Pons (tissue), 1 donor: ENCODE measurements around the gene IRX5.

Experiments used
- DNase-seq: peaks from one replicate; pipeline ENCODE4 v3.0.0-alpha.2; 2016; ENCODE audit warnings: low spot score

Gene IRX5

DNA sequence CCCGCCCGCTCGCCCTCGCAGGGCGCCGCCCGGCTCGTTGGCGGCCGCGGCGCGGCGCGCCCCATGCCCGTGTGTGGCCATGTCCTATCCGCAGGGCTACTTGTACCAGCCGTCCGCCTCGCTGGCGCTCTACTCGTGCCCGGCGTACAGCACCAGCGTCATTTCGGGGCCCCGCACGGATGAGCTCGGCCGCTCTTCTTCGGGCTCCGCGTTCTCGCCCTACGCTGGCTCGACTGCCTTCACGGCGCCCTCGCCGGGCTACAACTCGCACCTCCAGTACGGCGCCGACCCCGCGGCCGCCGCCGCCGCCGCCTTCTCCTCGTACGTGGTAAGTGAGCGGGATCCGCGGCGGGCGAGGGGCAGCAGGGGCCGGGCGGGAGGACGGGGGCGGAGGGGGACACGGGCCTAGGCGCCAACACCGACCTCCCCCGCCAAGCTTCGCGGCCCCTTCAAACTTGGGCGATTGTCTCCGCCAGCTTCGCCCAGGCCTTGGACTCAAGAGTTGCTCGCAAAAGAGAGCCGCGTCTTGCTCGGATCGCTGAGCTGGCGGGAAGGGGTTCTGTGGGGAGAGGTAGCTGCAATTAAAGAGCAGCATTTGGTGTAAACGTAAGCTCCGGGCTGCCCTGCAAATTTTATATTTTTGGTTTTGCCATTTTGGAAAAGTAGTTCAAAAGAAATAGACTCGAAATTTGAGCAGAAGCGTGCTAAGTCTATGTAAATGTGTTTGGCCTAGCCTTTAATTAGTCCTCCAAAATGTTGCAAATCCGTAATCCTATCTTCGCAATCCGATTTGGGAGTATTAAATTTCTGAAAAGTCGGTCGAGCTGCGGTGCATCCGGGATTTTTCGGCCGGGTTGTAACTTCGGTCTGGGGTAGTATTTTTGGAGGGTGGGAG, 702 bp downstream of the IRX5 start:
- DNase-seq = no peak

- DNase-seq = no peak
These were observed 1.5 kb downstream of the IRX5 start for GRCh38 chr16:54932021-54932660.

DNA sequence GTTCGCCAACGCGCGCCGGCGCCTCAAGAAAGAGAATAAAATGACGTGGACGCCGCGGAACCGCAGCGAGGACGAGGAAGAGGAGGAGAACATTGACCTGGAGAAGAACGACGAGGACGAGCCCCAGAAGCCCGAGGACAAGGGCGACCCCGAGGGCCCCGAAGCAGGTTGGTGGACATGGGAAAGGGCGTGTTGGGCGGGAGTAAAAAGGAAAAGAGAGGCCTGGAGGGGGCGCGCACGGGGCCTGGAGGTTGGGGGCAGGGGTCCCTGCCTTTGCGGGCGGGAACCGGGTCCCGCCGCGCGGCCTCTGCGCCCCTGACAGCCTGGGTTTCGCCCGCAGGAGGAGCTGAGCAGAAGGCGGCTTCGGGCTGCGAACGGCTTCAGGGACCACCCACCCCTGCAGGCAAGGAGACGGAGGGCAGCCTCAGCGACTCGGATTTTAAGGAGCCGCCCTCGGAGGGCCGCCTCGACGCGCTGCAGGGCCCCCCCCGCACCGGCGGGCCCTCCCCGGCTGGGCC, 2.1 kb downstream of the IRX5 start:
- no peak for DNase-seq

DNA sequence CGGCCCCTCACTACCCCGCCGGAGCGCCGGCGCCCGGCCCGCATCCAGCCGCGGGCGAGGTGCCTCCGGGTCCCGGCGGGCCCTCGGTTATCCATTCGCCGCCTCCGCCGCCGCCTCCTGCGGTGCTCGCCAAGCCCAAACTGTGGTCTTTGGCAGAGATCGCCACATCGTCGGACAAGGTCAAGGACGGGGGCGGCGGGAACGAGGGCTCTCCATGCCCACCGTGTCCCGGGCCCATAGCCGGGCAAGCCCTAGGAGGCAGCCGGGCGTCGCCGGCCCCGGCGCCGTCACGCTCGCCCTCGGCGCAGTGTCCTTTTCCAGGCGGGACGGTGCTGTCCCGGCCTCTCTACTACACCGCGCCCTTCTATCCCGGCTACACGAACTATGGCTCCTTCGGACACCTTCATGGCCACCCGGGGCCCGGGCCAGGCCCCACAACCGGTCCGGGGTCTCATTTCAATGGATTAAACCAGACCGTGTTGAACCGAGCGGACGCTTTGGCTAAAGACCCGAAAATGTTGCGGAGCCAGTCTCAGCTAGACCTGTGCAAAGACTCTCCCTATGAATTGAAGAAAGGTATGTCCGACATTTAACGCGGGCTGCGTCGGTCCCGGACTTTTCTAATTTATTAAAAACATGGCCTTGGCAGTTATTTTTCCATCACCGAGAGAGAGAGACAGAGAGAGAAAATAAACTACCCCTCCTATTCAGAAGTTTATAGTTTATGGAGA, 2.8 kb downstream of the IRX5 start:
- no peak for DNase-seq

- peak; percentile 45 for DNase-seq
These were observed 4.0 kb downstream of the IRX5 start for GRCh38 chr16:54934481-54935265.

DNA sequence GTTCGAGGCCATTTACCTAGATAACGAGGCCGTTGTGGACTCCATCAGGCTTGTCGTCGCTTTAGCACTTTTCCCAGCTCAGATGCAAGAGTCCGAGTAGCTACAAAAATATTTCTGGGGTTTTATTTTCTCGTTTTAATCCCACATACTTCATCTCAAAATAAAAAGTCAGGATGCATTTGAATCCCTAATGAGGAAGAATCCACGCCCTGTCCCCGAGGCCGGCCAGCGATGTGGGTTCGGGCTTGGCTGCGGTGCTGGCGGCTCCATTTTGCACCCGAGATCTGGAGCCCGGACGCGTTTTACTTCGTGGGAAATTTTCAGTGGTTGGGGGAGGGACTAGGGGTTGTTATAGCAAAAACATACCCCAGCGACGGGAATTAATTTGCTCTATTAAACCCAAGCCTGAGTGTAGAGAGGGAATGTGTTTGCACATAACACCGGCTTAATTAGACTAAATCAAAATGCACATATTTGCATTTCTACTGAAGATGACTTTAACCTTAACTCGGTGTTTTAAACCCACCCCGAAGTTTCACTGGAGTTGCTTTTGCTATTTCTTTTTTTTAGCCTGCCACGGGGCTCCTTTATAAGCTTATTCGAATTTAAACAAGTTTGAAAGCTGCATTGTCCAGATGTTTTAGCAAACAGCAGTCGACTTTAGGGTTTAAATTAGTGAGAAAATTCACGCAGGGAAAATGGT, 4.8 kb downstream of the IRX5 start:
- no peak for DNase-seq

DNA sequence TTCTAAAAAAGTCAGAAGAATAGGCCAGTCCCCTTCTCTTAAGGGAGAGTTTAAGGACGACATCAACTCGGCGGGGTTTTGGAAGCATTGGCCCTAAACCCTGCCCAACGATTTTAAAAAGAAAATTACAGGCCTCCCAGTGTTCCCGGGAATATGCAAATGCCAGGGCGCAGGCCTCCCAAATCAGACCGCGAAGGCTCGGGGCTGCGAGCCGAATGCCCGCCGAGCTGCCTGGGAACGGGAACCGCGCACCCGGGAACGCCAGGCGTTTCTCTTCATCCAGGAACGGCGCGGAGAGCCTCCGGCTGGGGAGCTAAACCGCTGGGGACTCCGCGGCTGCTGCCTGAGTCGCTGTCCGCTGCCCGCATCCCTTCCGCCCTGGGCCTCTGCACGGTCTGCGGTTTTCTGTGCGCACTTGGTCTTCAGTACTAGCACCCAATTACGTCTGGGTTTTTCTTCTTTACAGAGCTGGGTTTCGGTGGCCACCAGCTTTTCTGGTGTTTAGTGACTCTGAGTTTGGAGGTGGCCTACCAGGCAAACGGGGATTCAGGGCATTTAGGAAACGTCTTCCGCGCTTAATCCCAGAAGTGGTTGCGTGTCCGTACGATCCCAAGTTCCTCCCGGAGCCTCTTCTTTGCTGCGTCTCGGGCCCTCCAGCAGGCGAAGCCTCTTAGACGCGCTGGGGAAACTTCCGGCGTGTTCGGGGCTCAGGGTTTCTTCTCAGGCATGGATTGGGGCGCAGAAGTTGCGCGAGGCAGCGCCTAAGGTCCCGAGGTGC, 5.7 kb downstream of the IRX5 start:
- peak; percentile 15 for DNase-seq

GRCh38 chr16:54936979-54937670, 6.5 kb downstream of the IRX5 start:
- peak; percentile 59 for DNase-seq

DNA sequence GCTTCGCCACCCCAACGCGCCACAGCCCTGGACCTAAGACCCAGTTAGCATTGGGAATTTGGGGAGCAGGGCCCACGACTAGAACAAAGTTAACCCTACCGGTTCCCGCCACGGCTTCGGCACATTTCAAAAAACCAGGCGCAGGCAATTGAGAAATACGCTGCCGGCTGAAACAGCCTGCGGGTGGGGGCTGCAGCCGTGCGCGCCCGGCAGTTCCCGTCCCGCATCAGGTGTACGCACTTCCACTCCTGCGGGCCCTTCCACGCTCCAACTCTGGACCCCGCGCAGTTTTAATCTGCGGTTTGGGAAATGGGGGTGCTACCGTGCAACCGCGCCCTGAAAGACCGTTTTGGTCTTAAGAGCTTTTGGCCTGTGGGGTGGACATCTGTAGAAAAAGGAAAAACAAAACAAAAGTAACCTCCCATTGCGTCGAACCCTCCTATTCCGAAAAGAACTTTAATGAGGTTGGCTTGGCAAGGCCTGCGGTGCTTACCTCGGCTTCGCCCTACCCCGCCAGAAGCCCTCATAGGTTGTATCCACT, 7.1 kb downstream of the IRX5 start:
- no peak for DNase-seq

- no peak for DNase-seq
These were observed 7.8 kb downstream of the IRX5 start for GRCh38 chr16:54938212-54939028.

DNA sequence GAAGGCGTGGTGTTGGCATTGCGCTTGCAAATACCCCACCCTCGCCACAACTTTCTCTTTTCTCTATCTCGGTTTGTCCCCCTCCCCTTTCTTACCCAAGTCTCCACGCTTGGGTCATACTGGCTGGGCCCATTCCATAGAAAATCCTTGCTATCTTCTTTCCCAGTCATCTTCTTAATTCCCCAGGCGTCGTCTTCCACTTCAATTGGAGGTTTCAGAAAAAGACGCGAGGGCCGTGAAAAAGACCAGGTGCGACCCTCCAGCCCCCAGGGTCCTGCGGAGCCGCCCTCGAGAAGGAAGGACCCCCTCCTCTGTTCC, 8.3 kb downstream of the IRX5 start:
- no peak for DNase-seq

GRCh38 chr16:54939510-54940278, 9.0 kb downstream of the IRX5 start:
- DNase-seq = no peak

- DNase-seq = no peak
These were observed 9.6 kb downstream of the IRX5 start for GRCh38 chr16:54940279-54940604.

GRCh38 chr16:54942353-54942943, 11.8 kb downstream of the IRX5 start:
- DNase-seq = no peak

DNA sequence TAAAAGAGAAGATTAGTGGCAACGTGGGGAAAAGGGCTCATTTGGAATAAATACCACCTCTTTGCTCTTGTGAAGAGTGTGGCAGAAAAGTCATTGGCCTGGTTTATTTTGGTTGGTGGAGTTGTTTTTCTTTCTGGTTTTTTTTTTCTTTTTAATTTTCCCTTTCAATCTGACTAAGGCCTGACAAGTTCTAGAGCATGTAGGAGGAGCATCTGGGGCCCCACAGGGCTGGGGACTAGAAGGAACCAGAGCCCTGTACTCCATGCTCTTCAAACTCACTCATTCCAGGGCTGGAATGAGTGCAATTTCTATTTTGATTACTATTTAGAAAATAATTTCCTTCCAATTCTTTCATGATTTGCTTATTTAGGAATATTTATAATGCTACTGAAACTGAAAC, 13.3 kb downstream of the IRX5 start:
- no peak for DNase-seq

DNA sequence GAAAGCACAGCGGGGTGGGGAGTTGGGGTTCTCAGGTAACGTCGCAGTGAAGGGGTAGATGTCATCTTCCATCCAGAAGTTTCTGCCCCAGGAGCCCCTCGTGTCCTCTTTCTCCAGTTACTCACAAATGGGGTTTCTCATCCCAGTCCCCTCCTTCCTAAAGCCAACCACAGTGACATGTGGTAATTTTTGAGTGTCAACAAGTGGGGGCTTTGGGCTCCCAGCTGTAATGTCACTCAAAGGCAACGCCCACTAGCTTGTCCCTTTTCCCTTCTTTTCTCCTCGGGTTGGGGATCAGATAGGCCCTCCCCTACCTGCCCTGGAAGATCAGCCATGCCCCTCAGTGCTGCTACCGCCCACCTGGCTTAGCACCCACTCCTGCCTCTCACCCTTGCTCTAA, 14.4 kb downstream of the IRX5 start:
- no peak for DNase-seq

DNA sequence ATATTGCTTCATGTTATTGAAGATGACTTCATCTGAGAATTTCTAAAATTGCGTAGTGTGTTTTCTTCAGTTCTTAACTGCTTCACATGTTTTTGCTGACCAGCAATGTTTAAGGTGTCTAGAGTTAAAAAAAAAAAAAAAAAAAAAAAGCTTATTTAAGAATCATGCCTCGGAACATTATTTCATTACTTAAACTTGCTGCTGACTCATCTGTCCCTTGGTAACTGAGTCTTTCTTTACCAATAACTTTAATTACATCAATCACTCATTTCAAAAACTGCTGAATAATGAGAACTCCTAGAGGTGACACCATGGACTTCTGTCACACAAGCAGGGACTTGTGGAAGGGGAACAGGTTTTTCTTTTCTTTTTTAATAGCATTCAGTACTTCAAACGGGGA, 16.2 kb downstream of the IRX5 start:
- no peak for DNase-seq

- DNase-seq = no peak
These were observed 17.0 kb downstream of the IRX5 start for GRCh38 chr16:54947616-54948015.
